Activated CD8-positive, alpha-beta memory T cell treated with anti-CD3 and anti-CD28 coated beads, Interleukin-2, amount 50 U/mL, for 48 hours (primary cell): Measurements from ENCODE around the gene PHKG2.
A peak's percentile ranks its signal among the peaks of the same experiment; 100 is the strongest.

ENCODE experiments used
- DNase-seq: peaks from one replicate; pipeline ENCODE4 v3.0.0-alpha.2; 2020

The PHKG2 gene

DNA sequence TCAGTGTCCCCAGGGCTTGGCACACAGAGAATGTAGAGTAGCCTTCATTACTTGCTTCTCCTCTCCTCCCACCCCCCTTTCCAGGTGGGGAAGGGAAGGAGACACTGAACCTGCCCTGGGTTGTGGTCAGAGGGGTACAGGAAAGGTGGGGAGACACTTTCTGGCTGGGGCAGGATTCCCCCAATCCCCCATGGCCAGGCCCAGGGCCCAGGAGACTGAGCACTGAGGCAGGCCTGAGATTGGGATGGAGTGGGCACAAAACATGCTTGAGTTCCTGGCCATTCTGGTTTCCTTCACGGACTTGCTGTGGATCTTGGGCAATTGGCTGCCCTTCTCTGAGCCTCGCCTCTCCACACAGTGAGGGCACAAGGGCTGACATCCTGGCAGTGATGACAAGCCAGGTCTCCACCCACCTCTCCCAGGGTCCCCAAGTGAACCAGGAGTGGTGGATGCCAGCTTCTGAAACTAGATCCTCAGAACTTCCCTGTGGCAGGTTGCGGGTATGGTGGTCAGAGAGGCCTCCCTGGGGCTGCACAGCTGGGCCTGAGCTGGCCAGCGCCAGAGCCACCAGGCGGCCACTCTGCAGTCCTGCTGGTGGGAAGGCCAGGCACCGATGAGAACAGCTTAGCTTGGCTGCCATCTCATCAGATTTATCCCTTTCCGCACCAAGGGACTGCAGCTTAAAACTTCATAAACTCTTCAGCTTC is 29.5 kb downstream of the PHKG2 start:
- DNase-seq: no peak

GRCh38 chr16:30778549-30779244 is 30.5 kb downstream of the PHKG2 start:
- DNase-seq: no peak

GRCh38 chr16:30779596-30779995 is 31.4 kb downstream of the PHKG2 start:
- DNase-seq: no peak

DNA sequence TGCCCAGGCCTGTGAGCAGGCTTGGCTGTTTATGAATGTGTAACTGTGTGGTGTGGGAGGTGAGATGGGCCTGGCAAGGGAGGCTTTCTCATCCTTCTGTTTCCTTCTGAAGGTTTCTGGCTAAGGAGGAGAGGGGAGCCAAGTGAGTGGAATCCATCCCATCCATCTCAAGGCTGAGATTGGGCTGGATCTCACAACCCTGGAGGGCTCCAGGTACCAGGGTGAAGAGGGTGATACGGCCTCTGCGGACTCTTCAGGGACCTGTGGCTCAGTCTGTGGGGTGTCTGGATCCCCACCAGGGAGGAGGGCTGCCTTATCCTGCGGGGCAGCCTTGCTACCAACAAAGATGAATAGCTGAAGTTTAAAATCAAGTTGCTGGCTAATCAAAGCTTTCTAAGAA is 31.8 kb downstream of the PHKG2 start:
- no peak for DNase-seq

GRCh38 chr16:30780549-30780948 is 32.3 kb downstream of the PHKG2 start:
- no peak for DNase-seq

GRCh38 chr16:30782486-30783279 is 34.5 kb downstream of the PHKG2 start:
- DNase-seq: no peak

DNA sequence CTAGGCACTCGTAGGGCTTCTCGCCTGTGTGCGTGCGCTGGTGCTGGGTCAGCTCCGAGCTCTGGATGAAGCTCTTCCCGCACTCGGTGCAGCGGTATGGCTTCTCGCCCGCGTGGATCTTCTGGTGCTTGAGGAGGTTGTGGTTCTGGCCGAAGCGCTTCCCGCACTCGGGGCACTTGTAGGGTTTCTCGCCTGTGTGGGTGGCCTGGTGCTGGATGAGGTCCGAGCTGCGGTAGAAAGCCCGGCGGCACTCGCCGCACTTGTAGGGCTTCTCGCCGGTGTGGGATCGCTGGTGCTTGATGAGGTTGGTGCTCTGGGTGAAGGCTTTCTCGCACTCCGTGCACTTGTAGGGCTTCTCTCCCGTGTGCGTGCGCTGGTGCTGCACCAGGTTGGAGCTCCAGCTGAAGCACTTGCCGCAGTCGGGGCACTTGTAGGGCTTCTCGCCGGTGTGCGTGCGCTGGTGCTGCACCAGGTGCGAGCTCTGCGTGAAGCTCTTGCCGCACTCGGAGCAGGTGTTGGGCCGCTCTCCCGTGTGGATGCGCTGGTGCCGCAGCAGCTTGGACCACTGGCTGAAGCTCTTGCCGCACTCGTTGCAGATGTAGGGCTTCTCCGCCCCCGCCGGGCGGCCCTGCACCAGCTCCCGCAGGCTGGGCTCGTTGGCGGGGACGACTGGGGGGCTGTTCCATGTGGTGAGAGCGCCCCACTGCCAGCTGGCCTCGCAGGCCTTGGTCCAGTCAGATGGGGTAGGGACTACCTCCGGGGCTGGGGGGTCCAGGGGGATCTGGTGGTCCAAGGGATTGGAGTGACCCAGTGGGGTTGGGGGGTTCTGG is 35.3 kb downstream of the PHKG2 start:
- DNase-seq: no peak

GRCh38 chr16:30784215-30784614 is 36.0 kb downstream of the PHKG2 start:
- no peak for DNase-seq

DNA sequence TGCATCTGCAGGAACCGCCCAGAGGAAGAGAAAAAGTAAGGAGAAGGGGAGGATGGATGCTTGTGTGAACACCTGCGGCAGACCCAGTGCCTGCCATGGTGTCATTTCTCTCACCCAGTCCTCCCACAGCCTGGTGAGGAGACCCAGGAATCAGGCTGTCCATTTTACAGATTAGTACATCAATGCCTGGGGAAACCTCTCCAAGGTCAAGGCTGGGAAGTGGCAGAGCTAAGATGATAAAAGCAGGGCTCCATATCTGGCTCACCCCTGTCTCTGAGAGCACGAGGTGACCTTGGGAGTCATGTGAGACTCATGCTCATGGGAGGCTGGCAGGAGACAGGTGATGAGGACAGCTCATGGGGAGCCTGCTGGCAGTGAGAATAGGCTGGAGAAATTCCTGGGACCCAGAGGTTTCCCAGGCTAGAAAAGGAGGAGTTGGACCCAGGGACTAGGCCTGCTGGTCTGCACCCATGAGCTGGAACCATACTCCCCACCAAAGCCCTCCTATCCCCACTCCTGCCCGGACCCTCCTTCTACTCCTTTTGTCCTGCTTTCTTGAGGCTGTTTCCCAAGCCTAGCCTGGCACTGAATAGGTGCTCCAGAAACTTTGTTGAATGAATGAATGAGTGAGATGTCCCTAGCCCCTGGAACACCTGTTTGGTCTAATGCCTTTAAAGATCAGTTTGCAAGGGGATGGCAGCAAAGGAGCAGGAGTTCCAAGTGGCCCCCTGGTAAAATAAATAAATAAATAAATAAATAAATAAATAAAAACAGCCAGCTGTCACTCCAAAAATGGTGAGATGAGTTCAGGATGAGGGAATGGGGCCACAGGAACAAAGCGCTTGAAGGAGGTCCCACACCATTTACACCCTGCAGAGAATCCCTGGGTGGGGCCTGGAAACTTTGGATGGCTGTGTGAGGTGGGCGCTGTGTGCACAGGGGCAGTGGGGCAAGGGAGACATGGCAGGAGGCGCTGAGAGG is 37.2 kb downstream of the PHKG2 start:
- no peak for DNase-seq

DNA sequence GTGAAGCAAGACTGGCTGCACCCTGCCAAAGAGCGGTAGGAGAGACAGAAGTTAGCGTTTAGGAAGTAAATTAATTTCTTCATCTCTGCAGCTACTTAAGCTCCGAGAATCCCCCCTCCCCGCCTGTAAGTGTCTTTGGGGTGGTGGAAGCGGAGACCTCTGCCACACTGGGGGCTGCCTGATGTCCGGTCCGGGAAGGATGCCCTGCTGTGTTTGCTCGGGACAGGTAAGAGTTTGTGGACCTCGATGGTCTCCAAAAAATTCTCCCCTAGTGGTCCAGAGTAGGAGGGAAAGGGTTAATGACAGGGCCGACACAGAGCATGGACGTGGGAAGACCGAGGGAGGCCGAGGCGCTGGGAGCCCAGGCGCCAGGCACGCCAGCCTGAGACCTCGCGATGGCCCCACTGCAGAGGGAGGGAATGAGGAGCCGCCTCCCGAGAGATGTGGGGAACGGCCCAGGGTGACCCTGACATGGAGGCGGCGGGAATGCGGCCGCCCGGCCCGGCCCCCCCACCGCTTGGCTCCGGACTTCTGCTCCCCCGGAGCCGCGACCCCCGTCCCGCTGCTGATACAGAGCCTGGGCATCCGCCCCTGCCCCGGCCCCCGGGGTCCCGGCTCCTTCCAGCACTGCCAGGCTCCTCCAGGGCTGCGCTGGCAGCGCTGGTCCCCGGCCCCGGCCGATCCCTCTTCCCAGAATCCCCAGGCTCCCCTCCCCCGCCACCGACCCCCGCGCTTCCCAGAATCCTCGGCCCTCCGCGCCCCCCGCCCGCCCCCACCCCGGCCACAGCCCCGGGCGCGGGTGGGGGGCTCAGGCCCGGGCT is 38.1 kb downstream of the PHKG2 start:
- no peak for DNase-seq

DNA sequence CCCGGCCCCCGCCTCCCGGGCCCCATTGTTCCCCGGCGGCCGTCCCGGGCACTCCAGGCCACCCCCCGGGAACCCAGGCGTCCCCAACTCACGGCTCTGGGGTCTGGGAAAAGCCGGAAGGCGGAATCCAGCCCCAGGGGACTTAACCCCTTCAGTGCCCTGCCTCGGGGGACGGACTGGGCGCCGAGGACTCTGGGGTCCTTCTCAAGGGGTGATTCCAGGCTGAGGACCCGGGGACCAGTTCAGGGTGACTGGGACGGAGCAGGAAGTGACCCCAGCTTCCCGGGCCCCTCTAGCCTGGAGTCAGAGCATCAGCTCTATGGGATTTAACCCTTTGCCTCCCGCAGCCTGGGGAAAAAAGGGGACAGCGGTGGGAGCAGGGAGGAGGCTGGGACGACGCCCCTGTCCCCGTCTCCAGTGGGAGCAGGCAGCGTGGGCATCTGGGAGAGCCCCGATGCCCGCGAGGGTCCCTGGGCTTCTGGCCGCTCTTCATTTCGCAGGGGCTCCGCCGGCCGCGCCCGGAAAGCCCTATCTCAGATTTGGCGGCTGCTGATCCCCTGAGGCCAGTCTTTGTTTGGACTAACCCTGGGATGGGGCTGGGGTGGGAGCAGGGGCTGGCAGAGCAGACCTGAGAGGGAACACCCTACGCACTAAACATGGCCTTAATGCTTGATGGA is 38.8 kb downstream of the PHKG2 start, which contains the start of gene ZNF629:
ZNF629 (minus strand) TSS at position 270 of the 677 bp plus-strand sequence. CDS start 2,723 bp downstream, outside the sequence.
- peak; percentile 71 for DNase-seq

DNA sequence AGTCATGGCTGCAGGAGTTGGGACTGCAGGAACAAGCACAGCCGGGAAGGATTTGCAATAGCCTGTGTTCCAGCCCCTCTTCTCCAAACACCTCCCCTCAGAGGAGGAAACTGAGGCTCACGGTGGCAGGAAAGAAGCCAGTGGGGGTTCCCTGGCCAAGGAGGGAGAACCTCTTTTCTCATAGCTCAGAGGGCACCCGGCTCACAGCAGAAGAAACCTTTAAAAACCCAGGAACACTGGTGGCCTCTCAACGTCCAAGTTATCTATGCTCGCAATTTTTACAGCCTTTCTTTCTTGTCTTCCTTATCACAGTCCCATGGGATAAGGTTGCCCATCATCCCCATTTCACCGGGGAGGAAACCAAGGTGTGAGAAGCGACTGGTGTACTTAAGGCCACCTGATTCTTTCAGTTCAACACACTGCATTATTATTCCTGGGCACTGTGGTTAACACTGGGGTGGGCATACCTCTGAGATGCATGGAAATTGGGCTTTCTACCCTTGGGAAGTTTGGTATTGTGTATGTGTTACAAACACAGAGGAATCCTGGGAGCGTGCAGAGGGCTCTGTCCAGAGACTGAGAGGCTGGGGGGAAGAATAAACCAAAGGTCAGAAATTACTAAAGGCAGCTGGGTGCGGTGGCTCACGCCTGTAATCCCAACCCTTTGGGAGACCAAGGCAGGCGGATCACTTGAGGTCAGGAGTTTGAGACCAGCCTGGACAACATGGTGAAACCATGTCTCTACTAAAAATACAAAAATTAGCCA is 39.6 kb downstream of the PHKG2 start:
- DNase-seq: no peak

- no peak for DNase-seq
Measured at GRCh38 chr16:30793508-30794069, 45.4 kb downstream of the PHKG2 start.

DNA sequence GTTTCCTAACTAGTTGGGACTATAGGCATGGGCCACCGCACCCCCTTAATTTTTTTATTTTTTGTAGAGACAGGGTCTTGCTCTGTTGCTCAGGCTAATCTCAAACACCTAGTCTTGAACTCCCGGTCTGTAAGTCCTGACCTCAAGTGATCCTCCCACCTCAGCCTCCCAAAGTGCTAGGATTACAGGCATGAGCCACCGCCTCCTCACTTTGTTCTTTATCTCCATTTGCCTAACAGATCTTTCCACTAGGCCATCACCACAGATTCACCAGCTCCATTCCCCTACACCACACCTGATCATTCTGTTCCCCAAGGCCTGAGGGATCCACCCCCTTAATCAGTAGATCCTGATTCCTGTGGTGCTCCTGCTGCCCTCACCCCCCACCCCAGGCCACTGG is 46.4 kb downstream of the PHKG2 start:
- no peak for DNase-seq

GRCh38 chr16:30797670-30798309 is 49.6 kb downstream of the PHKG2 start:
- DNase-seq: no peak
